HepG2 (cell line): ENCODE measurements around the gene CDC20. TPM values are rescaled to one million over a fixed set of nuclear protein-coding genes. Genes with fewer than 3 reads are reported as not detected.

Source experiments
- BRF2 ChIP-seq: sonication (generic); formaldehyde crosslinking; IDR thresholded peaks from 2 replicates; pipeline ENCODE4 v1.8.1; 2022; ENCODE audit warnings: mild to moderate bottlenecking, missing genetic modification reagents
- KAT7 ChIP-seq: IDR thresholded peaks from 2 replicates; pipeline ENCODE4 v1.6.1; 2018; ENCODE audit warnings: borderline replicate concordance, missing compliant biosample characterization
- KDM5A ChIP-seq: fragments of 200-600 bp; sonication (generic); IDR thresholded peaks from 2 replicates; pipeline ENCODE4 v1.7.0; 2018; ENCODE audit warnings: antibody characterized with exemption, mild to moderate bottlenecking, low read length, borderline replicate concordance
- MNT ChIP-seq: fragments of 450-650 bp; IDR thresholded peaks from 2 replicates; pipeline ENCODE4 v1.6.1; 2016
- MXI1 ChIP-seq: IDR thresholded peaks from 3 replicates; pipeline ENCODE4 v1.6.1; 2012; ENCODE audit warnings: low read depth, low read length, inconsistent platforms, borderline replicate concordance
- PREB ChIP-seq: sonication (generic); formaldehyde crosslinking; IDR thresholded peaks from 2 replicates; pipeline ENCODE4 v1.4.0; 2020; ENCODE audit warnings: missing genetic modification reagents
- TFDP2 ChIP-seq: sonication (generic); formaldehyde crosslinking; IDR thresholded peaks from 2 replicates; pipeline ENCODE4 v1.4.0; 2020; ENCODE audit warnings: missing genetic modification reagents
- ZBTB2 ChIP-seq: sonication (generic); formaldehyde crosslinking; IDR thresholded peaks from 2 replicates; pipeline ENCODE4 v1.8.0; 2022; ENCODE audit warnings: low read depth, missing genetic modification reagents
- ZIK1 ChIP-seq: sonication (generic); formaldehyde crosslinking; IDR thresholded peaks from 2 replicates; pipeline ENCODE4 v1.5.0; 2020; ENCODE audit warnings: mild to moderate bottlenecking, low read depth, missing genetic modification reagents, borderline replicate concordance
- ZNF3 ChIP-seq: IDR thresholded peaks from 2 replicates; pipeline ENCODE4 v1.7.0; 2017; ENCODE audit warnings: inconsistent platforms
- ZNF430 ChIP-seq: sonication (generic); formaldehyde crosslinking; IDR thresholded peaks from 2 replicates; pipeline ENCODE4 v1.9.0; 2021; ENCODE audit warnings: mild to moderate bottlenecking, missing genetic modification reagents
- ZNF562 ChIP-seq: sonication (generic); formaldehyde crosslinking; IDR thresholded peaks from 2 replicates; pipeline ENCODE4 v1.8.0; 2022; ENCODE audit warnings: missing genetic modification reagents, borderline replicate concordance
- polyA plus RNA-seq, 8 experiments: library from polyadenylated mRNA; depleted of rRNA in 3 of 8; stranded (reverse) in 7 of 8; unstranded in 1 of 8; fragments of >200 nt; fragmentation: Illumina TruSeq in 4 of 8; extraction: Trizol in 4 of 8; gene quantifications; 2 replicates each; pipeline versions ENCODE4 v1.2.1 to v1.2.3, GENCODE V29; 2011 to 2016; ENCODE audit warnings: low read depth in 4 of 8, missing spikeins in 1 of 8, mixed read lengths in 1 of 8; ENCODE audit not compliant: insufficient read depth in 1 of 8
- total RNA-seq, 5 experiments: library from RNA; depleted of rRNA; stranded (reverse); fragments of >200 nt; fragmentation: Illumina TruSeq; extraction: Trizol; gene quantifications; 2 replicates each; pipeline ENCODE4 v1.2.3, GENCODE V29; 2016; ENCODE audit warnings: low read depth in 1 of 5
- TF ChIP-seq, protein P1 (sequence below): sonication (generic); formaldehyde crosslinking; IDR thresholded peaks from 2 replicates; pipeline ENCODE4 v1.9.0; 2021; ENCODE audit warnings: missing genetic modification reagents, mild to moderate bottlenecking, borderline replicate concordance
- TF ChIP-seq, protein P2 (sequence below): sonication (generic); formaldehyde crosslinking; IDR thresholded peaks from 2 replicates; pipeline ENCODE4 v1.9.0; 2021; ENCODE audit warnings: missing genetic modification reagents, mild to moderate bottlenecking, borderline replicate concordance

CDC20 gene
- total and polyA plus RNA-seq, 2 of the 13 experiments (the other 11 are each of a cell fraction or from before 2014, with no cell fraction given): 57.9 to 90.0 TPM

- 0 out of 2 replicates have a peak, but pooled peaks have one; percentile 24 for TF ChIP-seq KAT7
- TF ChIP-seq, protein P1, sequence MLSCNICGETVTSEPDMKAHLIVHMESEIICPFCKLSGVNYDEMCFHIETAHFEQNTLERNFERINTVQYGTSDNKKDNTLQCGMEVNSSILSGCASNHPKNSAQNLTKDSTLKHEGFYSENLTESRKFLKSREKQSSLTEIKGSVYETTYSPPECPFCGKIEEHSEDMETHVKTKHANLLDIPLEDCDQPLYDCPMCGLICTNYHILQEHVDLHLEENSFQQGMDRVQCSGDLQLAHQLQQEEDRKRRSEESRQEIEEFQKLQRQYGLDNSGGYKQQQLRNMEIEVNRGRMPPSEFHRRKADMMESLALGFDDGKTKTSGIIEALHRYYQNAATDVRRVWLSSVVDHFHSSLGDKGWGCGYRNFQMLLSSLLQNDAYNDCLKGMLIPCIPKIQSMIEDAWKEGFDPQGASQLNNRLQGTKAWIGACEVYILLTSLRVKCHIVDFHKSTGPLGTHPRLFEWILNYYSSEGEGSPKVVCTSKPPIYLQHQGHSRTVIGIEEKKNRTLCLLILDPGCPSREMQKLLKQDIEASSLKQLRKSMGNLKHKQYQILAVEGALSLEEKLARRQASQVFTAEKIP (CRISPR knock-in tag): no peak
- no peak for TF ChIP-seq ZIK1
- TF ChIP-seq ZNF3 (CRISPR knock-in tag): no peak
- peak; percentile 86 for TF ChIP-seq ZBTB2
- TF ChIP-seq, protein P2, sequence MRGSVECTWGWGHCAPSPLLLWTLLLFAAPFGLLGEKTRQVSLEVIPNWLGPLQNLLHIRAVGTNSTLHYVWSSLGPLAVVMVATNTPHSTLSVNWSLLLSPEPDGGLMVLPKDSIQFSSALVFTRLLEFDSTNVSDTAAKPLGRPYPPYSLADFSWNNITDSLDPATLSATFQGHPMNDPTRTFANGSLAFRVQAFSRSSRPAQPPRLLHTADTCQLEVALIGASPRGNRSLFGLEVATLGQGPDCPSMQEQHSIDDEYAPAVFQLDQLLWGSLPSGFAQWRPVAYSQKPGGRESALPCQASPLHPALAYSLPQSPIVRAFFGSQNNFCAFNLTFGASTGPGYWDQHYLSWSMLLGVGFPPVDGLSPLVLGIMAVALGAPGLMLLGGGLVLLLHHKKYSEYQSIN (CRISPR knock-in tag): no peak
- TF ChIP-seq ZNF562: peak; percentile 40; the same call in 1 of the 2 replicates
- peak; percentile 46 for TF ChIP-seq MNT
- peak; percentile 70 for TF ChIP-seq KDM5A
- TF ChIP-seq BRF2 (CRISPR knock-in tag): peak; percentile 90; the same call in 1 of the 2 replicates
- TF ChIP-seq TFDP2 (CRISPR knock-in tag): peak; percentile 98
- peak; percentile 76; the same call in 1 of the 2 replicates for TF ChIP-seq ZNF430 (CRISPR knock-in tag)
- peak; percentile 100 for TF ChIP-seq MXI1
- no peak for TF ChIP-seq PREB
Measured at GRCh38 chr1:43358746-43359693, at the start of gene CDC20 (continued).
